Stimulated activated CD4-positive, alpha-beta T cell treated with anti-CD3 and anti-CD28 coated beads, Interleukin-2, amount 100 ng/mL, for 24 hours (primary cell): Measurements from ENCODE around the gene IRX4.

Experiments
- DNase-seq, 2 donors: peaks; one replicate each; pipeline ENCODE4 v3.0.0-alpha.2; 2020

The IRX4 gene

GRCh38 chr5:1882337-1883119 lies at the start of gene IRX4:
IRX4 (minus strand) TSS chr5:1882925; CDS start chr5:1882647, 278 bp downstream.
- DNase-seq, result no peak

- DNase-seq, result no peak
Measured at GRCh38 chr5:1931604-1932231, 49.0 kb upstream of the IRX4 start.

DNA sequence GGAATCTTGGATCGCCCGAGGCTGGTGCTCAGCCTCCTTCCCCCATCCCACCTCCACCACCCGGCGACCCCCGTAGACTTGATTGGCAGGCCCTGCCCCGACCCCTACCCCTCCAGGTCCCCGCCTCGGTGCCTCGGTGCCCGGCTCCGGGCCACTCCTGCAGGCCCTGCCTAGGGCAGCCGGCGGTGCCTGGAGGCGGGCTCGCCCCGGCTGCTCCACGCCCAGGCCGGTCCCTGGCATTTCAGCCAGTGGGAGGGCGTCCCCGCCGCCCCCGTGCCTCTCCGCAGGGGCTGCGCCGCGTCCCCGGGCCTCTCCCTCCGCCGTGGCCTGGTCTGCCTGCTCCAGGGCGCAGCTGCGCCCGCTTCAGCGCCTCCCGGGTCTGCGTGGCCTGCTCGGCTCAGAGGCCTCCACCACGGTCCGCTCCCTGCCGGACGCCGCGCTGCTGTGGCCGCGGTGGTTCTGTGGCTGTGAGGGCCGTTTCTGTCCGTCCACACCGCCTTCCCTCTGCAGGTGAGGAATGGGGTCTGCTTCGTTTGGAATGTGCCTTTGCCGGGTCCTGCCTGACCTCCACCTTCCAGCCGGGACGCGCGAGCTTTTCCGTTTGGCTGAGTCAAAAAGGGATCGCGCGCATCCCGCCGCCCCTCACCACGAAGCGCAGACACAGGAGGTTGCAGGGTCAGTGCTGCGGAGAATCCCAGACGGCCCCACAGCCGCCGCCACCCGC lies 48.3 kb upstream of the IRX4 start:
- no peak for DNase-seq

DNA sequence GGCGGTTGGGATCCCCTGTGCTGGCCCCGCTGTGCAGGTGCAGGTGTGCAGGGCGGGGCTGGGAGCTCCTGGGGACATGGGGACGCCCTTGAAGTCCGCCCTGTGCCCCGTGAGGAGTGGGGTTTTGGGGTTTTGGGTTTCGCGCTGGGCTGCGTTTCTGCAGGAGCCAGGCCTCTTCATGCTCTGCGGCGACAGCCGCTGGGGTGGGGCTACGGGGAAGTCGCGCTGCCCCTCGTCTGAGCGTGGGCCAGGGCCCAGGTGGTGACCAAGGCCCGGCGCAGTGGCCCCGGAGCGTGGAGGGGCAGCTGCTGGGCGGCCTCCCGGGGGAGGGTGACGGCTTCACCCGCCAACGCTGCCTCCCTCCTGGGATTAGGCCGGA lies 47.8 kb upstream of the IRX4 start:
- DNase-seq, result no peak

GRCh38 chr5:1929108-1929991 lies 46.6 kb upstream of the IRX4 start:
- DNase-seq, result no peak

GRCh38 chr5:1926471-1927341 lies 44.0 kb upstream of the IRX4 start:
- no peak for DNase-seq

DNA sequence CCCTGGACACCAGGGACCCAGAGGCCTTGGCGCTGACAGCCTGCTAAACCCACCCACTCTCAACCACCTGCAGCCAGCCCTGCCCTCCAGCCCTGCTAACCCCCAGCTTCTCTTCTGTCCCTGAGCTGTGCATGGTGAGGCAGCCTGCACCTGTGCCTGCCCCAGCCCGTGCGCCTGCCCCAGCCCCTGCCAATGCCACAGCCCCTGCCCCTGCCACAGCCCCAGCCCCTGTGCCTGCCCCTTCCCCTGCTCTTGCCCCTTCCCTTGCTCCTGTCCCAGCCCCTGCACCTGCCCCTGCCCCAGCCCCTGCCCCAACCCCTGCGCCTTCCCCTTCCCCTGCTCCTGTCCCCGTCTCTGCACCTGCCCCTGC lies 43.3 kb upstream of the IRX4 start:
- no peak for DNase-seq

DNA sequence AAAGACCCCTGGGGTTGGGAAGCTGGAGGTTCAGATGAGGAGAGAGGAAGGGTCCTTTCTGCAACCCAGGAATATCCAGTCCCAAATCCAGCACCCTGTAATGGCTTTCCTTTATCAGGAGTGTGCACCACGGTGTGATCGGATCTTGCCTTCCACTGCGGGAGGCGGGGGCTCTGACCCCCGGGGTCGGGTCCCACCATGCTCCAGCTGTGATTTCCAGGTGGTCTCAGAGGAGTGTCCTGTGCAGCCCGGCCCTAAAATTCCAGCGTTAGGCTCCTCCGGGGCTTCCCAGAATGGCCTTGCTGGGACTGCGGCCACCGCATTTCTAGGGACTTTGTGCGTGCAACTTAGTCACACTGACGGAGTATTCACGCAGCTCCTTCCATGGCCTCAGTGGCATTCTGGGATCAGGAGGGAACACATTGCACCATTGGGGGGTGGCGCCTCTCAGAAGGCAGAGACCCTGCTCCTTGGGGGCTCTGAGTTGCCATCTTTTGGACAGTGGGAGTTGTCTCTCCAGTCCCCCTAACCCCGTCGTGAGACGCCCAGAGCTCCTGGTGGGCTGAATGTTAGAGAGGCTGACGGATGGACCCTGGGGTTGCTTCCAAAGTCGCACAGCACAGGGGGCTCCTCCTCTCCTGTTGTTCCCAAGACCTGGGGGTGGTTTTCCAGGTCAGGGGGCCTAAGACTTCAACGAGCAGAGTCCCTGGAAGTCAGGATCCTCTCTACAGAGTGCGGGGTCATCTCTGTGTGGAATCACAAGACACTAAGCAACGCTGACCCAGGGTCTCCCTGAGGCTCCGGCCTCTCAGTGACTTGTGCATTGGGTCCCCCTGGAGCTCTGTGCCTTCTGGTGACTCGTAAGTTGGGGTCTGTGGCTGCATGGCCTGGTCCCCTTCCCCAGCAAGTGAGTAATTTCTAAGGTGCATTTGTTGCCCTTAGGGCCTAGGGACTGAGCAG lies 42.7 kb upstream of the IRX4 start:
- DNase-seq, result no peak

DNA sequence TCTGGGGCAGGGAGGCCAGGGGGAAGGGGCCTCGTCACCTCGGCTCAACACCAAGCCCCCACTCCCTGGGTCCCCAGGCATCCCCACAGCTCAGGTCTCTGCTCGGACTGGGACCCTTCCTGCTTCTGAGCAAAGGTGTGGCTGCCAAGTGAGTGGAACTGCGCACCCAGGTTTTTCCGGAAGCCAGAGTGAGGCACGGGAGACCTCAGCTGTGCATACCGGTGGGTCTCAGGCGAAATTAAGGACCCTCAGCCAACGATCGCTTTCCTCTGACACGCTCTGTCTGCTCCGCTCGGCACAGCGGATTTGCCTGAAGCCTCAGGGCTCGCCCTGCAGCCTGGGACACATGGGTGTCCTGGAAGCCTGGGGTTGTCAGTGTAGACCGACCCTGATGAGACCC lies 41.0 kb upstream of the IRX4 start:
- DNase-seq, result no peak

- DNase-seq, result no peak
Measured at GRCh38 chr5:1923341-1923740, 40.6 kb upstream of the IRX4 start.

GRCh38 chr5:1921711-1922110 lies 39.0 kb upstream of the IRX4 start:
- no peak for DNase-seq

GRCh38 chr5:1919750-1920149 lies 37.0 kb upstream of the IRX4 start:
- DNase-seq, result no peak

GRCh38 chr5:1919209-1919566 lies 36.5 kb upstream of the IRX4 start:
- DNase-seq, result no peak

- no peak for DNase-seq
Measured at GRCh38 chr5:1918488-1919208, 35.9 kb upstream of the IRX4 start.

DNA sequence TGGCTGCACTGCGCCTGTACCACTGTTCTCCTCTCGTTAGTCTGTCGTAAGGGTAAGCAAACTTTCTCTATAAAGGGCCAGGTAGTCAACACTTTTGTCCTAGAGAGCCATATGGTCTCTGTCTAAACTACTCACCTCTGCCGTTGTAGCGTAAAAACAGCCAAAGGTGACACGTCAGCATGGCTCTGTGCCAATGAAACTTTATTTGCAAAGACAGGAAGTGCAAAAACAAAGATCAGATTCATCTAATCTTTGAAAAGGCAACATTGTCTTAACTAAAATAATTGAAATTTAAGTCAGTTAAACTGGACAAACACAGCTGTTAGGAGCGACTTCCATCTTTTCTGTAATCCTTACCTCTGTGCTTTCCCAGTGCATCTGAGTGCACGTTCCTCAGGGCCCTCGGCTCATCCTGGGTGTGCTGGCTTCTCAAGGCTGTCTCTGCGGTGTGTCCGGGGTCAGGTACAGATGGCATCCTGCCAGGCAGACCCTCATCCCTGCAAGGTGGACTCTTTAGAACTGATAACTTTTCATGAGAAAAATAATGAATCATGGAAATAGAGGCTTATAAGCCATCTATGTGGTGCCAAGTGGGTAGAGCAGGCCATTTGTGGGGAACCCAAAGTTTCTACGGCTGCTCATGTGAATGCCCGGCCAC lies 35.2 kb upstream of the IRX4 start:
- no peak for DNase-seq

DNA sequence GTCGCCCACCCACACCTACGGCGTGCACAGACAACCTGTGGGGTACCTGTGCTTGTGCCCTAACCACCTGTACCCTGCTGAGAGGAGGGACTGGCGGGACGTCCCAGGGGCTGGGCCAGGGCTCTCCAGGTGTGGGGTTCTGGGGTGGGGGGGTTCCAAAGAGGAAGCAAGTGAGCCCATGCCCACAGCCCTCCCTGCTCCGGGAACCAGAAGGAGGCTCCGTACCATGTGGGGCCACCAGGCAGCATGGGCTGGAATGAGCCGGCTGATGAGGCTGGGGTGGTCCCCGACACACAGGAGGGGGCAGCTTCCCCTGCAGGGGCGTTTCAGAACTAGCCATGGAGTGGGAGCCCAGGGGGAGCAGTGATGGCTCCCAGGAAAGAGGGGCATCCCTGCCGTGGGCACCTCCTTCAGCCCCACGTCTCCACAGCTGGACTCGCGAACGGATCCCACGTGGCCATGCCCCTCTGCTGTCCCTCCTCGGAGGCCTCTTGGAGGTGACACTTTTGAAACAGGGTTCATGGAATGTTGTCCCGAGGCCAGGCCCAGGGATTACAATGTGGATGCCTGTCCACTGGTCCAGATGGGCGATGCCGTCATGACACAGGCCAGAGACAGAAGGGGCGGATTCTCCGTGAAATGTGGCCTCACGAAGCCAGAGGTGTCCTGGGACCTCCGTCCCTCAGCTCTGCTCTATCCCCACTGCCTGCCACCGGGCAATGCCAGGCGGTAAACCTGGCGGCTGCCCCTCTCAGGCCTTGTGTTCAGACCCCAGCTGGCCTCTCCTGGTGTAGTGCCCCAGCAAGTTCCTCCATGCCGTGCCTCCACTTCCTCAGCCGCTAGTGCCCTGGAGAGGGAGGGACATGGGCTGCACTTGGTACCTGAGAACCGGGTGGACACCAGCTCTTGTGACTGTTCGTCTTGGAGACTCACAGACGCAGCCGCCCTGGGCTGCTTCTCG lies 33.6 kb upstream of the IRX4 start:
- no peak for DNase-seq

- DNase-seq, result no peak
Measured at GRCh38 chr5:1915316-1915715, 32.6 kb upstream of the IRX4 start.

GRCh38 chr5:1914471-1914870 lies 31.7 kb upstream of the IRX4 start:
- no peak for DNase-seq
